Lower lobe of right lung (tissue), 2 donors: ENCODE results near the gene YAP1. TPM values are rescaled to one million over a fixed set of nuclear protein-coding genes. Genes with fewer than 3 reads are reported as not detected.

Source experiments
- ATAC-seq, 2 donors: fragments of 200-7000 bp; cut with Tn5 transposase; one replicate each; pipeline ENCODE4 v1.9.1; 2020 to 2022; ENCODE audit warnings: mild to moderate bottlenecking in 2 of 2, moderate library complexity in 2 of 2
- DNase-seq: peaks from one replicate; pipeline ENCODE4 v3.0.0-alpha.2; 2020
- H3K27ac ChIP-seq: fragments of 200-600 bp; one replicate; pipeline ENCODE4 v1.8.0; 2022
- H3K27me3 ChIP-seq: fragments of 200-600 bp; one replicate; pipeline ENCODE4 v1.8.0; 2022; ENCODE audit warnings: low read depth
- H3K36me3 ChIP-seq: fragments of 200-600 bp; one replicate; pipeline ENCODE4 v1.8.0; 2022; ENCODE audit warnings: mild to moderate bottlenecking
- H3K4me1 ChIP-seq: fragments of 200-600 bp; one replicate; pipeline ENCODE4 v1.8.0; 2022
- H3K4me3 ChIP-seq: fragments of 200-600 bp; one replicate; pipeline ENCODE4 v1.8.0; 2022; ENCODE audit warnings: mild to moderate bottlenecking
- H3K9me3 ChIP-seq: fragments of 200-600 bp; one replicate; pipeline ENCODE4 v1.8.0; 2022
- intact Hi-C: fragments of 100-400 bp; cut with DNase I; formaldehyde crosslinking; loops from one replicate; pipeline ENCODE4 v1.11.0; 2022
- total RNA-seq: library from RNA; stranded (reverse); fragmentation: NEBNext Ultra II Directional; extraction: Animal tissue kit (Norgen Biotek cat#: 25700); gene quantifications from one replicate; pipeline ENCODE4 v1.2.1, GENCODE V29; 2021
- TF ChIP-seq, protein P1 (sequence below): fragments of 200-600 bp; IDR thresholded peaks from one replicate; pipeline ENCODE4 v1.8.0; 2022; ENCODE audit warnings: antibody characterized with exemption, mild to moderate bottlenecking
- donor health status: DM: no; HTN: yes; CAD: no; lungs with severe emphysema.

Gene YAP1
- total RNA-seq, 1 donor from 2014 or later: 105 TPM

DNA sequence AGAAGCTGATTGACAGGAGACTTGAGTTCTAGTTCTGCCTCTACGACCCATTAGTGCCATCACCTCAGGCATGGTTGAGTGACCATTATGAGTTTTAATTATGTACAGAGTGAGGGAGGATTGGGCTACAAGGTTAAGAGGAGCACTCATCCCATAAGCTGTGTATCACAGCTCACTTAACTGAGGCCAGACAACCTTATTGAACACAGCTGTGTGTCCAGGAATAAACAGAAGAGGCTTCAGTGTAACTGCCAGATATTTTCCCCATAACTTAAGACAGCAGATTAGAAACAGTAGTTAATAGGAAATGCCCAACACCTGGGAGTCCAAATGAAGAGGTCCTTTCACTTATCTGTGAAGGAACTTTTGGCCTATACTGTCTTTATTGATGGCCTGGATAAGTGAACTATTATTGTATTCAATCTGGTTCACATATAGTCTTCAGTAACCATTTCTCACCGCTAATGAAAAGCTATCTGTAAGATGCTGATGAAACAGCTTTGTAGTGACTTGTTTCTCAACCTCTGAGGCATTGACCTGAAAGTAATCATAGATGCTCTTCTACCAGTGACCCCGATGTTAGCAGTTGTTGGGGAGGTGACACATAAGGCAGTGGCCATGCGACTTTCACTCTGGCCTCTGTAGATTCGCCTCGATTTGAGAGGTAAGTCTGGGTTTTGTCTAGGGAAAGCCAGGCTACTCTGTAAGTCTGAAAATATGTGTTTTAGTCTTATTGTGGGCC is 41.7 kb downstream of the YAP1 start:
- H3K27ac ChIP-seq: no peak overlapping the region
- TF ChIP-seq, protein P1, sequence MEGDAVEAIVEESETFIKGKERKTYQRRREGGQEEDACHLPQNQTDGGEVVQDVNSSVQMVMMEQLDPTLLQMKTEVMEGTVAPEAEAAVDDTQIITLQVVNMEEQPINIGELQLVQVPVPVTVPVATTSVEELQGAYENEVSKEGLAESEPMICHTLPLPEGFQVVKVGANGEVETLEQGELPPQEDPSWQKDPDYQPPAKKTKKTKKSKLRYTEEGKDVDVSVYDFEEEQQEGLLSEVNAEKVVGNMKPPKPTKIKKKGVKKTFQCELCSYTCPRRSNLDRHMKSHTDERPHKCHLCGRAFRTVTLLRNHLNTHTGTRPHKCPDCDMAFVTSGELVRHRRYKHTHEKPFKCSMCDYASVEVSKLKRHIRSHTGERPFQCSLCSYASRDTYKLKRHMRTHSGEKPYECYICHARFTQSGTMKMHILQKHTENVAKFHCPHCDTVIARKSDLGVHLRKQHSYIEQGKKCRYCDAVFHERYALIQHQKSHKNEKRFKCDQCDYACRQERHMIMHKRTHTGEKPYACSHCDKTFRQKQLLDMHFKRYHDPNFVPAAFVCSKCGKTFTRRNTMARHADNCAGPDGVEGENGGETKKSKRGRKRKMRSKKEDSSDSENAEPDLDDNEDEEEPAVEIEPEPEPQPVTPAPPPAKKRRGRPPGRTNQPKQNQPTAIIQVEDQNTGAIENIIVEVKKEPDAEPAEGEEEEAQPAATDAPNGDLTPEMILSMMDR: no peak
- no peaks in the 10 kb centered on the region for H3K9me3 ChIP-seq
- no peaks in the 10 kb centered on the region for H3K27me3 ChIP-seq
- peak in 1 of 2 donors; percentile 31 for ATAC-seq
- H3K4me1 ChIP-seq: peaks cover 30% of the 10 kb centered on the region
- intact Hi-C loops: no loop called here
- H3K4me3 ChIP-seq: no peak overlapping the region
- no peaks in the 10 kb centered on the region for H3K36me3 ChIP-seq
- DNase-seq: no peak

DNA sequence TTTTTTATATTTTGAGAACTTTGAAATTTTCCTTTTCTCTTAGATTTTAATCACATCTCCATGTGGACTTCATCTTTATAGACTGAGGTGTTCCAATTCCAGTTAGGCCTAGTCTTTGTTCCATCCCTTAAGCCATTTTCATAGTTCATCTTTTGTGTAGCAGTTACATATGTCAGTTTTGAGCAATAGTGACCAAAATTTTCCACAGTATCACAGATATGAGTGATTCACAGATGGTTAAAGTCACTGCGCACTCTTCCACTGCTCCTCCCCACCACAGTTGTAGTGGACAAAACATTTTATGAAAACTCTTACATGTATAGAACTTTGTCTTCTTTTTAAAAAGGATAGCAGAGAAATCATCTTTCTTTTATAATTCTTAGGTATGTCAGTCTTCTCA is 42.8 kb downstream of the YAP1 start:
- DNase-seq (no peak), ATAC-seq (no peak)
- peaks cover 24% of the 10 kb centered on the region for H3K4me1 ChIP-seq
- no peak overlapping the region for H3K27ac ChIP-seq
- H3K27me3 ChIP-seq: no peaks in the 10 kb centered on the region
- intact Hi-C loops: no loop called here
- TF ChIP-seq, protein P1: no peak
- H3K4me3 ChIP-seq: no peak overlapping the region
- no peaks in the 10 kb centered on the region for H3K36me3 ChIP-seq
- no peaks in the 10 kb centered on the region for H3K9me3 ChIP-seq

DNA sequence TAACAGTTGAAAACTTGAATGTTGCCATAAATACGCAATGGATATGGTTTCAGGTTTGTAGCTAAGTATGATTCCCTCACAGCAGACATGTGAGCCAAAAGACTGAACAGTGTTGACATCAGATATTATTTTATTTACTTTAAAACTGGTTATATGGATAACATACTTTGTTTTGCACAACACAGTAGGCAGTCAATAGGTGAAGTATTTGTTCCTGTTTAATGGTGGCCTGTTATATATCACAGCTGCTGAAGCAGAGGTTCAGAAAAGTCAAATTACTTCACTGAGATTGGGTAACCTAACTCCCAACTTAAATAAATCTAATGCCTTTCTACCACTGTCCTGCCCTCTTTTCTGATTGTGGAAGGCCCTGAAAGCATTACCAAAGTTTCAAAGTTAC is 44.6 kb downstream of the YAP1 start:
- Histone ChIP-seq H3K4me1 (peaks cover 29% of the 10 kb centered on the region), H3K4me3 (no peak overlapping the region), H3K9me3 (no peaks in the 10 kb centered on the region), H3K36me3 (no peaks in the 10 kb centered on the region), H3K27ac (no peak overlapping the region), H3K27me3 (no peaks in the 10 kb centered on the region)
- TF ChIP-seq, protein P1: no peak
- intact Hi-C loops: no loop called here
- ATAC-seq (no peak), DNase-seq (no peak)

DNA sequence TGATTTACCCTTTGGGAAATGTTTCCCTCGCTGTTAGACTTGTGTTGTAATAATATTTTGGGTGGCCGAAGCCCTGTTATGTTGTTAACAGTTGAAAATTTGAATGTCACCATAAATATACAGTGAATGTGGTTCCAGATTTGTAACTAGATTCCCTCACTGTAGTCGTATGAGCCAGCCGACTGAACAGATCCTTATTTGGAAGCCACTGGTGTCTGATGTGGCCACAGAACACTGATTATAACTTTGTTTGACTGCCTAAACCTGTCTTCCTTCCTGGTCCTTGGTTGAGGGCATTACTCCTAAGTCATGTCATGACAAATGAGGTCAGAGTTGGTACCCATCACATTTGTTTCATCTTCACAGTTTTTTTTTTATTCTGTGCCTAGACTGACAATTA is 45.4 kb downstream of the YAP1 start:
- DNase-seq (no peak), ATAC-seq (no peak)
- H3K36me3 ChIP-seq: no peaks in the 10 kb centered on the region
- TF ChIP-seq, protein P1: no peak
- intact Hi-C loops: no loop called here
- no peaks in the 10 kb centered on the region for H3K9me3 ChIP-seq
- H3K4me1 ChIP-seq: peaks cover 29% of the 10 kb centered on the region
- no peak overlapping the region for H3K4me3 ChIP-seq
- no peaks in the 10 kb centered on the region for H3K27me3 ChIP-seq
- no peak overlapping the region for H3K27ac ChIP-seq

DNA sequence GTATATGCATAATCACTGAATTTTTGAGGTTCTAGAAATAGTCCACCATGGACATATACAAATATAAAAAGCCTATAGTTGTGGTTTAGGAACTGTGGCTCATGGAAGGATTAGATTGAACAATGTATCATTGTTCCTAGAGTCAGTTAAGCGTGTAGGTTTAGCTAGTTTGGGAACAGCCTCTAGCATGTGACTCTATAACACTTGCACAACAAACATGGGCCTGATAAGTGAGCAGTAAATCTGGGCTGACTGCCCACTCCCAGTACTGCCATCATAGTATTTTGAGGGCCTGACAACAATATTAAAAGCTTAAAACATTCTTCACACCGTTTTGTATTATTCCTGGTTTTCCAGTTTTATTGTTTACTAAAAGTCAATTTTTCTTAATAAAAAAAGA is 47.0 kb downstream of the YAP1 start:
- H3K4me3 ChIP-seq: no peak overlapping the region
- DNase-seq: no peak
- peak; percentile 77 to 92 for ATAC-seq
- no peaks in the 10 kb centered on the region for H3K36me3 ChIP-seq
- TF ChIP-seq, protein P1: no peak
- peaks cover 36% of the 10 kb centered on the region for H3K4me1 ChIP-seq
- intact Hi-C loops: no loop called here
- no peaks in the 10 kb centered on the region for H3K9me3 ChIP-seq
- H3K27me3 ChIP-seq: no peaks in the 10 kb centered on the region
- no peak overlapping the region for H3K27ac ChIP-seq
